Small intestine (tissue), 7 donors: ENCODE data around the gene EIF2B5. TPM values are rescaled to one million over a fixed set of nuclear protein-coding genes. Genes with fewer than 3 reads are reported as not detected.
A peak's percentile ranks its signal among the peaks of the same experiment; 100 is the strongest.

Experiments used
- DNase-seq, 2 donors: peaks; one replicate each; pipeline versions ENCODE4 v3.0.0 to v3.0.0-alpha.2; 2013
- FAIRE-seq: peaks from 2 replicates; lab custom pipeline; 2012; peaks lifted over from hg19 to GRCh38; lab: Jason Lieb, UNC
- H3K27ac ChIP-seq, 3 donors: one replicate each; pipeline ENCODE4 v1.5.1; 2013; ENCODE audit warnings: low read length in 2 of 3, mild to moderate bottlenecking in 2 of 3, control low read depth in 1 of 3, inconsistent platforms in 1 of 3, low read depth in 1 of 3, moderate library complexity in 1 of 3
- H3K27me3 ChIP-seq, 3 donors: one replicate each; pipeline ENCODE4 v1.6.1; 2013; ENCODE audit warnings: low read length in 3 of 3, inconsistent platforms in 1 of 3; ENCODE audit not compliant: control insufficient read depth in 3 of 3, insufficient read depth in 3 of 3
- H3K36me3 ChIP-seq, 3 donors: one replicate each; pipeline ENCODE4 v1.6.1; 2013; ENCODE audit warnings: low read length in 3 of 3, inconsistent platforms in 1 of 3, low read depth in 1 of 3, mild to moderate bottlenecking in 1 of 3, moderate library complexity in 1 of 3; ENCODE audit not compliant: control insufficient read depth in 3 of 3, insufficient read depth in 2 of 3
- H3K4me1 ChIP-seq, 3 donors: one replicate each; pipeline ENCODE4 v1.6.1; 2013; ENCODE audit warnings: low read length in 2 of 3, inconsistent platforms in 1 of 3, low read depth in 1 of 3, mild to moderate bottlenecking in 1 of 3, moderate library complexity in 1 of 3; ENCODE audit not compliant: control insufficient read depth in 3 of 3, insufficient read depth in 2 of 3
- H3K4me3 ChIP-seq, 3 donors: one replicate each; pipeline ENCODE4 v1.5.1; 2013; ENCODE audit warnings: low read length in 3 of 3, control low read depth in 1 of 3, inconsistent platforms in 1 of 3, low read depth in 1 of 3, mild to moderate bottlenecking in 1 of 3, moderate library complexity in 1 of 3
- H3K9me3 ChIP-seq, 2 donors: one replicate each; pipeline ENCODE4 v1.6.1; 2013; ENCODE audit warnings: low read depth in 1 of 2, low read length in 1 of 2; ENCODE audit not compliant: control insufficient read depth in 2 of 2, insufficient read depth in 1 of 2
- WGBS, 3 donors: extraction: QIAGEN DNeasy Blood & Tissue Kit; methylation state at CpG; one replicate each; pipeline ENCODE4 v1.1.7; 2013; 5-methylcytosine and 5-hydroxymethylcytosine counted together
- polyA plus RNA-seq, 4 donors: library from polyadenylated mRNA; stranded (reverse) in 3 of 4; unstranded in 1 of 4; fragments of 200-250 nt in 3 of 4; fragments of 120-200 nt in 1 of 4; gene quantifications; one replicate each; pipeline versions ENCODE4 v1.2.1 to v1.2.3, GENCODE V29; 2013
- donor health status: healthy with polysubstance abuse.
- donor health status: control.
- donor health status: control.
- donor health status: Bipolar disorder and iron deficiency.
- donor health status: healthy.

The EIF2B5 gene
- polyA plus RNA-seq, 4 donors, result 33.8 to 45.9 (median 38.8) TPM

GRCh38 chr3:184135911-184136260 is 728 bp downstream of the EIF2B5 start:
- peaks cover 4 to 16% (median 5%) of the 10 kb centered on the region in 3 donors for H3K4me1 ChIP-seq
- no peaks in the 10 kb centered on the region for H3K27me3 ChIP-seq
- H3K4me3 ChIP-seq, result peak overlapping the region; percentile 78 to 88 (median 78)
- peaks cover 2 to 26% (median 5%) of the 10 kb centered on the region in 3 donors for H3K36me3 ChIP-seq
- no peaks in the 10 kb centered on the region for H3K9me3 ChIP-seq
- peak overlapping the region; percentile 67 to 91 (median 68) for H3K27ac ChIP-seq
- FAIRE-seq, result no peak
- DNase-seq, result no peak
- 1 to 2% (median 1%) methylated on average over 9 of the region's 9 CpGs for WGBS, 3 donors

- H3K4me1 ChIP-seq, result peaks cover 4 to 28% (median 5%) of the 10 kb centered on the region in 3 donors
- H3K4me3 ChIP-seq, result no peak overlapping the region
- no peak for FAIRE-seq
- H3K27me3 ChIP-seq, result no peaks in the 10 kb centered on the region
- WGBS, 3 donors, result 91 to 93% (median 93%) methylated on average over 10 of the region's 10 CpGs
- H3K9me3 ChIP-seq, result no peaks in the 10 kb centered on the region
- H3K27ac ChIP-seq, result no peak overlapping the region
- DNase-seq, result no peak
- H3K36me3 ChIP-seq, result peaks cover 20 to 68% (median 35%) of the 10 kb centered on the region in 3 donors
Observed at GRCh38 chr3:184140436-184140835, 5.3 kb downstream of the EIF2B5 start.

- Histone ChIP-seq H3K4me1 (peaks cover 0 to 23% (median 0%) of the 10 kb centered on the region in 3 donors), H3K9me3 (no peaks in the 10 kb centered on the region), H3K27me3 (no peaks in the 10 kb centered on the region), H3K27ac (no peak overlapping the region), H3K36me3 (peaks cover 18 to 75% (median 37%) of the 10 kb centered on the region in 3 donors), H3K4me3 (no peak overlapping the region)
- FAIRE-seq (no peak), DNase-seq (no peak)
- WGBS, 3 donors, result 91 to 95% (median 93%) methylated on average over 7 of the region's 7 CpGs
Observed at GRCh38 chr3:184142199-184142598, 7.0 kb downstream of the EIF2B5 start.

- Histone ChIP-seq H3K27me3 (no peaks in the 10 kb centered on the region), H3K4me1 (peaks cover 0 to 26% (median 0%) of the 10 kb centered on the region in 3 donors), H3K4me3 (no peak overlapping the region), H3K27ac (no peak overlapping the region), H3K9me3 (no peaks in the 10 kb centered on the region), H3K36me3 (peaks cover 17 to 67% (median 37%) of the 10 kb centered on the region in 3 donors)
- DNase-seq (no peak), FAIRE-seq (no peak)
- 80 to 87% (median 86%) methylated on average over 3 of the region's 3 CpGs for WGBS, 3 donors
Observed at GRCh38 chr3:184143327-184143726, 8.2 kb downstream of the EIF2B5 start.

GRCh38 chr3:184144505-184144904 is 9.3 kb downstream of the EIF2B5 start:
- peaks cover 0 to 27% (median 0%) of the 10 kb centered on the region in 3 donors for H3K4me1 ChIP-seq
- no peak overlapping the region for H3K4me3 ChIP-seq
- H3K36me3 ChIP-seq, result peaks cover 17 to 57% (median 37%) of the 10 kb centered on the region in 3 donors
- no peaks in the 10 kb centered on the region for H3K27me3 ChIP-seq
- peak overlapping the region in 1 of 3 donors; percentile 88 for H3K27ac ChIP-seq
- 55 to 60% (median 57%) methylated on average over 5 of the region's 5 CpGs for WGBS, 3 donors
- H3K9me3 ChIP-seq, result no peaks in the 10 kb centered on the region
- FAIRE-seq, result no peak
- DNase-seq, result no peak

GRCh38 chr3:184145111-184145524 is 10.0 kb downstream of the EIF2B5 start:
- H3K9me3 ChIP-seq, result no peaks in the 10 kb centered on the region
- H3K36me3 ChIP-seq, result peaks cover 17 to 55% (median 37%) of the 10 kb centered on the region in 3 donors
- H3K27me3 ChIP-seq, result no peaks in the 10 kb centered on the region
- peak overlapping the region in 2 of 3 donors; percentile 45 to 88 for H3K27ac ChIP-seq
- DNase-seq (peak; percentile 85), FAIRE-seq (no peak)
- H3K4me1 ChIP-seq, result peaks cover 0 to 27% (median 0%) of the 10 kb centered on the region in 3 donors
- H3K4me3 ChIP-seq, result no peak overlapping the region
- 16 to 26% (median 23%) methylated on average over 4 of the region's 4 CpGs for WGBS, 3 donors

GRCh38 chr3:184145751-184146270 is 10.7 kb downstream of the EIF2B5 start:
- no peaks in the 10 kb centered on the region for H3K9me3 ChIP-seq
- WGBS, 3 donors, result 29 to 60% (median 42%) methylated on average over 8 of the region's 8 CpGs
- H3K27ac ChIP-seq, result peak overlapping the region; percentile 45 to 88 (median 60)
- no peaks in the 10 kb centered on the region for H3K27me3 ChIP-seq
- peaks cover 17 to 49% (median 32%) of the 10 kb centered on the region in 3 donors for H3K36me3 ChIP-seq
- peaks cover 0 to 27% (median 0%) of the 10 kb centered on the region in 3 donors for H3K4me1 ChIP-seq
- DNase-seq (peak; percentile 67 to 80), FAIRE-seq (no peak)
- H3K4me3 ChIP-seq, result no peak overlapping the region

GRCh38 chr3:184148076-184148475 is 12.9 kb downstream of the EIF2B5 start:
- 31 to 64% (median 51%) methylated on average over 3 of the region's 3 CpGs for WGBS, 3 donors
- DNase-seq, result peak in 1 of 2 donors; percentile 27
- Histone ChIP-seq H3K4me3 (no peak overlapping the region), H3K27ac (no peak overlapping the region), H3K9me3 (no peaks in the 10 kb centered on the region), H3K27me3 (no peaks in the 10 kb centered on the region), H3K36me3 (peaks cover 11 to 30% (median 20%) of the 10 kb centered on the region in 3 donors), H3K4me1 (peaks cover 0 to 27% (median 0%) of the 10 kb centered on the region in 3 donors)
- FAIRE-seq, result no peak
